Keratinocyte (primary cell): ENCODE results near the gene UNC13A. TPM values are rescaled to one million over a fixed set of nuclear protein-coding genes. Genes with fewer than 3 reads are reported as not detected.

Experiments used
- DNase-seq: peaks from one replicate; pipeline ENCODE4 v3.0.0-alpha.2; 2011; ENCODE audit warnings: low read depth, missing footprints, low spot score
- FAIRE-seq: peaks from 2 replicates; lab custom pipeline; 2011; peaks lifted over from hg19 to GRCh38; lab: Jason Lieb, UNC
- H2AFZ ChIP-seq: 2 replicates; pipeline ENCODE4 v1.6.0; 2012; ENCODE audit warnings: low read length, control low read depth, inconsistent platforms; ENCODE audit not compliant: control insufficient read depth
- H3K27ac ChIP-seq: 2 replicates; pipeline ENCODE4 v1.5.1; 2011; ENCODE audit warnings: low read length; ENCODE audit not compliant: control insufficient read depth, insufficient read depth
- H3K27me3 ChIP-seq: 3 replicates; pipeline ENCODE4 v1.6.0; 2011; ENCODE audit warnings: low read length; ENCODE audit not compliant: control insufficient read depth, insufficient read depth; ENCODE audit errors: extremely low read depth
- H3K36me3 ChIP-seq, 2 experiments: 2 replicates in 1 of 2; 3 replicates in 1 of 2; pipeline ENCODE4 v1.5.1; 2011; ENCODE audit warnings: low read length in 2 of 2, mild to moderate bottlenecking in 1 of 2; ENCODE audit not compliant: control insufficient read depth in 2 of 2, insufficient read depth in 2 of 2; ENCODE audit errors: extremely low read depth in 1 of 2
- H3K4me1 ChIP-seq: 3 replicates; pipeline ENCODE4 v1.5.1; 2011; ENCODE audit warnings: low read length; ENCODE audit not compliant: control insufficient read depth, insufficient read depth; ENCODE audit errors: extremely low read depth
- H3K4me2 ChIP-seq: 3 replicates; pipeline ENCODE4 v1.6.0; 2011; ENCODE audit warnings: low read depth, low read length; ENCODE audit not compliant: control insufficient read depth, insufficient read depth; ENCODE audit errors: extremely low read depth
- H3K4me3 ChIP-seq, 3 experiments: fragments of 200-600 bp in 1 of 3; sonication (generic) in 1 of 3; 2 replicates in 2 of 3; 3 replicates in 1 of 3; pipeline ENCODE4 v1.5.1; 2011 to 2016; ENCODE audit warnings: low read length in 3 of 3, mild to moderate bottlenecking in 3 of 3, control low read depth in 2 of 3, inconsistent platforms in 1 of 3, low read depth in 1 of 3, mixed read lengths in 1 of 3, mixed run types in 1 of 3, moderate library complexity in 1 of 3; ENCODE audit not compliant: control insufficient read depth in 2 of 3, insufficient read depth in 2 of 3; ENCODE audit errors: extremely low read depth in 1 of 3
- H3K79me2 ChIP-seq: 2 replicates; pipeline ENCODE4 v1.6.0; 2012; ENCODE audit warnings: low read length; ENCODE audit not compliant: control insufficient read depth, insufficient read depth
- H3K9ac ChIP-seq: 3 replicates; pipeline ENCODE4 v1.6.0; 2011; ENCODE audit warnings: low read length; ENCODE audit not compliant: control insufficient read depth, insufficient read depth; ENCODE audit errors: extremely low read depth
- H3K9me1 ChIP-seq: 3 replicates; pipeline ENCODE4 v1.6.0; 2011; ENCODE audit warnings: low read length; ENCODE audit not compliant: control insufficient read depth, insufficient read depth; ENCODE audit errors: extremely low read depth
- H3K9me3 ChIP-seq: 2 replicates; pipeline ENCODE4 v1.5.1; 2012; ENCODE audit warnings: low read depth, low read length; ENCODE audit not compliant: control insufficient read depth
- H4K20me1 ChIP-seq: 3 replicates; pipeline ENCODE4 v1.6.0; 2011; ENCODE audit warnings: low read length; ENCODE audit not compliant: control insufficient read depth, insufficient read depth; ENCODE audit errors: extremely low read depth
- EZH2 ChIP-seq: IDR thresholded peaks from one replicate; pipeline ENCODE4 v1.6.1; 2012; ENCODE audit warnings: inconsistent platforms, mild to moderate bottlenecking, low read length, moderate library complexity
- dilution Hi-C: fragments of 300-500 bp; cut with MboI; formaldehyde crosslinking; loops from one replicate; pipeline ENCODE4 v1.7.0; 2020; ENCODE audit warnings: low sequenced_read_pairs; ENCODE audit not compliant: extremely low pct_ligation_motif_present
- polyA plus RNA-seq, 5 experiments: library from polyadenylated mRNA; depleted of rRNA in 3 of 5; stranded (reverse) in 3 of 5; stranded (forward) in 1 of 5; unstranded in 1 of 5; fragments of >200 nt; gene quantifications; 1 replicate in 1 of 5; 2 replicates in 3 of 5; 3 replicates in 1 of 5; pipeline versions ENCODE4 v1.2.1 to v1.2.3, GENCODE V29; 2011 to 2012; ENCODE audit warnings: missing spikeins in 2 of 5, low read depth in 1 of 5, low replicate concordance in 1 of 5
- TF ChIP-seq, protein P1 (sequence below), 3 experiments: IDR thresholded peaks in 1 of 3; conservative IDR thresholded peaks in 1 of 3; optimal IDR thresholded peaks in 1 of 3; 2 replicates in 2 of 3; 3 replicates in 1 of 3; pipeline versions ENCODE3 to v1.5.1; 2011; ENCODE audit warnings: low read length in 3 of 3, mild to moderate bottlenecking in 3 of 3, moderate library complexity in 2 of 3, control low read depth in 1 of 3, inconsistent platforms in 1 of 3; ENCODE audit not compliant: insufficient read depth in 2 of 3; ENCODE audit errors: extremely low read depth in 1 of 3

Gene UNC13A
- polyA plus RNA-seq, 1 donor (not counting 4 experiments of a cell fraction or from before 2014, with no cell fraction given) = under 0.01 TPM

DNA sequence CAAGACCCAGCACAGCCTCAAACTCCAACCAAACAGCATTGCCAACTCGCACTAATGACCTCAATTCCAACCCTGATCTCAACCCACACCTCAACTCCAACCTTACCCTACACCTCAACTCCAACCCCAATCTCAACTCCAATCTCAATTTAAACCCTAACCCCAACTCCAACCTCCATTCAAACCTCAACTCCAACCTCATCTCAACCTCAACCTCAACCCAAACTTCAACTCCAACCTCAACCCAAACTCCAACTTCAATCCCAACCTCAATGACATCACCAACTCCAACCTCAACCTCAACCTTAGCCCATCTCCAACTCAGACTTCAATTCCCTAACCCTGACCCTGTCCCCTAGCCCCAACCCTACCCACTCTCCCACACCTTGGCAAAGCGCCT is 58.4 kb downstream of the UNC13A start:
- no peaks in the 10 kb centered on the region for H4K20me1 ChIP-seq
- no peak overlapping the region for H3K4me3 ChIP-seq
- TF ChIP-seq EZH2 = no peak
- TF ChIP-seq, protein P1, sequence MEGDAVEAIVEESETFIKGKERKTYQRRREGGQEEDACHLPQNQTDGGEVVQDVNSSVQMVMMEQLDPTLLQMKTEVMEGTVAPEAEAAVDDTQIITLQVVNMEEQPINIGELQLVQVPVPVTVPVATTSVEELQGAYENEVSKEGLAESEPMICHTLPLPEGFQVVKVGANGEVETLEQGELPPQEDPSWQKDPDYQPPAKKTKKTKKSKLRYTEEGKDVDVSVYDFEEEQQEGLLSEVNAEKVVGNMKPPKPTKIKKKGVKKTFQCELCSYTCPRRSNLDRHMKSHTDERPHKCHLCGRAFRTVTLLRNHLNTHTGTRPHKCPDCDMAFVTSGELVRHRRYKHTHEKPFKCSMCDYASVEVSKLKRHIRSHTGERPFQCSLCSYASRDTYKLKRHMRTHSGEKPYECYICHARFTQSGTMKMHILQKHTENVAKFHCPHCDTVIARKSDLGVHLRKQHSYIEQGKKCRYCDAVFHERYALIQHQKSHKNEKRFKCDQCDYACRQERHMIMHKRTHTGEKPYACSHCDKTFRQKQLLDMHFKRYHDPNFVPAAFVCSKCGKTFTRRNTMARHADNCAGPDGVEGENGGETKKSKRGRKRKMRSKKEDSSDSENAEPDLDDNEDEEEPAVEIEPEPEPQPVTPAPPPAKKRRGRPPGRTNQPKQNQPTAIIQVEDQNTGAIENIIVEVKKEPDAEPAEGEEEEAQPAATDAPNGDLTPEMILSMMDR (optimal IDR thresholded peaks at IDR 0.05 in 1 of 3, IDR thresholded peaks at IDR 0.05 in 1 of 3, conservative IDR thresholded peaks at IDR 0.05 in 1 of 3; ENCODE audit: extremely low read depth in 1 of 3, insufficient read depth in 2 of 3, low read length in 3 of 3) = no peak
- DNase-seq = no peak
- no peak overlapping the region for H2AFZ ChIP-seq
- dilution Hi-C loops = no loop called here
- no peaks in the 10 kb centered on the region for H3K4me1 ChIP-seq
- H3K27ac ChIP-seq = no peak overlapping the region
- H3K27me3 ChIP-seq = no peaks in the 10 kb centered on the region
- no peak overlapping the region for H3K9ac ChIP-seq
- H3K79me2 ChIP-seq = no peaks in the 10 kb centered on the region
- FAIRE-seq = no peak
- no peaks in the 10 kb centered on the region for H3K9me1 ChIP-seq
- no peaks in the 10 kb centered on the region for H3K36me3 ChIP-seq
- no peak overlapping the region for H3K4me2 ChIP-seq
- H3K9me3 ChIP-seq = no peaks in the 10 kb centered on the region

GRCh38 chr19:17627921-17628320 is 60.2 kb downstream of the UNC13A start:
- dilution Hi-C loops = no loop called here
- DNase-seq = no peak
- TF ChIP-seq, protein P1 (optimal IDR thresholded peaks at IDR 0.05 in 1 of 3, IDR thresholded peaks at IDR 0.05 in 1 of 3, conservative IDR thresholded peaks at IDR 0.05 in 1 of 3; ENCODE audit: extremely low read depth in 1 of 3, insufficient read depth in 2 of 3, low read length in 3 of 3) = no peak
- TF ChIP-seq EZH2 = no peak

More at GRCh38 chr19:17627921-17628320, 60.2 kb downstream of the UNC13A start:
- H3K9me3 ChIP-seq = no peaks in the 10 kb centered on the region
- H2AFZ ChIP-seq = no peak overlapping the region
- no peak overlapping the region for H3K9ac ChIP-seq
- H3K27ac ChIP-seq = no peak overlapping the region
- H3K9me1 ChIP-seq = no peaks in the 10 kb centered on the region
- H3K79me2 ChIP-seq = no peaks in the 10 kb centered on the region
- FAIRE-seq = no peak
- no peaks in the 10 kb centered on the region for H3K4me1 ChIP-seq
- H4K20me1 ChIP-seq = no peaks in the 10 kb centered on the region
- no peak overlapping the region for H3K4me3 ChIP-seq
- no peaks in the 10 kb centered on the region for H3K27me3 ChIP-seq
- no peaks in the 10 kb centered on the region for H3K36me3 ChIP-seq
- no peak overlapping the region for H3K4me2 ChIP-seq
